HepG2 (cell line): ENCODE results near the gene GSK3A. TPM values are rescaled to one million over a fixed set of nuclear protein-coding genes. Genes with fewer than 3 reads are reported as not detected.
A peak's percentile ranks its signal among the peaks of the same experiment; 100 is the strongest.

Source experiments
- ATAC-seq: fragments of 200-7000 bp; cut with Tn5 transposase; 3 replicates; pipeline ENCODE4 v1.9.1; 2020; ENCODE audit warnings: mild to moderate bottlenecking, moderate library complexity
- BruUV-seq: library from RNA; stranded (reverse); fragments of 400-500 nt; replicated peaks from 2 replicates; lab custom pipeline; 2021; lab: Mats Ljungman, UMichigan
- CTCF ChIA-PET: fragments of 300-600 bp; formaldehyde crosslinking; extraction: SDS; loops from one replicate; lab custom pipeline; 2021; ENCODE audit warnings: low total read pairs, inconsistent platforms, low intra/inter-chr PET ratio; lab: Yijun Ruan, JAX
- POLR2A ChIA-PET: fragments of 350-600 bp; sonication (Branson Sonifier 250); formaldehyde crosslinking; loops from one replicate; lab custom pipeline; 2020; ENCODE audit warnings: antibody characterized with exemption, inconsistent platforms; lab: Yijun Ruan, JAX
- DNase-seq: peaks from one replicate; pipeline ENCODE4 v3.0.0-alpha.2; 2015; ENCODE audit warnings: low spot score
- FAIRE-seq: peaks from 3 replicates; lab custom pipeline; 2011; peaks lifted over from hg19 to GRCh38; lab: Jason Lieb, UNC
- H2AFZ ChIP-seq: one replicate; pipeline ENCODE4 v1.6.1; 2011; ENCODE audit warnings: low read length, inconsistent platforms
- H3K27ac ChIP-seq: fragments of 300-600 bp; 3 replicates; pipeline ENCODE4 v1.8.0; 2011; ENCODE audit warnings: mixed run types, mild to moderate bottlenecking, mixed read lengths, low read length, inconsistent platforms; ENCODE audit not compliant: insufficient read depth; ENCODE audit errors: extremely low read length
- H3K27me3 ChIP-seq, 2 experiments: fragments of 200-600 bp in 1 of 2; 2 replicates in 1 of 2; 3 replicates in 1 of 2; pipeline versions ENCODE4 v1.6.0 to v1.8.0; 2011; ENCODE audit warnings: low read length in 2 of 2, mild to moderate bottlenecking in 2 of 2, moderate library complexity in 2 of 2, inconsistent platforms in 1 of 2; ENCODE audit not compliant: insufficient read depth in 2 of 2, control insufficient read depth in 1 of 2
- H3K36me3 ChIP-seq, 2 experiments: fragments of 200-600 bp in 1 of 2; replicated peaks in 1 of 2; 2 replicates in 1 of 2; 3 replicates in 1 of 2; pipeline versions ENCODE4 v1.5.1 to v1.8.0; 2011; ENCODE audit warnings: low read length in 2 of 2, inconsistent platforms in 1 of 2; ENCODE audit not compliant: insufficient read depth in 2 of 2, control insufficient read depth in 1 of 2
- H3K4me1 ChIP-seq: 2 replicates; pipeline ENCODE4 v1.5.1; 2012; ENCODE audit warnings: low read length, inconsistent platforms; ENCODE audit not compliant: insufficient read depth
- H3K4me2 ChIP-seq: 2 replicates; pipeline ENCODE4 v1.6.0; 2011; ENCODE audit warnings: low read depth, low read length, inconsistent platforms
- H3K4me3 ChIP-seq, 3 experiments: fragments of 200-600 bp in 1 of 3; sonication (generic), shearing (Covaris generic) in 1 of 3; replicated peaks in 1 of 3; 2 replicates each; pipeline ENCODE4 v1.5.1; 2011 to 2016; ENCODE audit warnings: low read length in 3 of 3, inconsistent platforms in 2 of 3, low read depth in 2 of 3, mild to moderate bottlenecking in 2 of 3, control low read depth in 1 of 3, mixed read lengths in 1 of 3; ENCODE audit not compliant: insufficient read depth in 1 of 3
- H3K79me2 ChIP-seq: one replicate; pipeline ENCODE4 v1.6.1; 2011; ENCODE audit warnings: low read length, inconsistent platforms; ENCODE audit not compliant: insufficient read depth
- H3K9ac ChIP-seq: 2 replicates; pipeline ENCODE4 v1.6.0; 2011; ENCODE audit warnings: mild to moderate bottlenecking, low read depth, low read length, inconsistent platforms; ENCODE audit not compliant: insufficient read depth
- H3K9me3 ChIP-seq: 2 replicates; pipeline ENCODE4 v1.5.1; 2012; ENCODE audit warnings: mild to moderate bottlenecking, low read length
- H4K20me1 ChIP-seq: 2 replicates; pipeline ENCODE4 v1.6.0; 2011; ENCODE audit warnings: inconsistent platforms, mild to moderate bottlenecking, low read length, moderate library complexity; ENCODE audit not compliant: insufficient read depth
- ELF3 ChIP-seq: IDR thresholded peaks from 2 replicates; pipeline ENCODE4 v1.6.1; 2016; ENCODE audit warnings: missing genetic modification reagents, missing compliant biosample characterization
- FOXM1 ChIP-seq: sonication (generic); formaldehyde crosslinking; IDR thresholded peaks from 2 replicates; pipeline ENCODE4 v1.5.0; 2020; ENCODE audit warnings: missing genetic modification reagents
- GABPB1 ChIP-seq: IDR thresholded peaks from 2 replicates; pipeline ENCODE4 v1.6.1; 2016; ENCODE audit warnings: mild to moderate bottlenecking, missing genetic modification reagents, moderate library complexity, missing compliant biosample characterization
- HOMEZ ChIP-seq: IDR thresholded peaks from 2 replicates; pipeline ENCODE4 v1.6.1; 2016; ENCODE audit warnings: low read depth
- HOXA9 ChIP-seq: sonication (generic); formaldehyde crosslinking; IDR thresholded peaks from 2 replicates; pipeline ENCODE4 v1.8.1; 2022; ENCODE audit warnings: missing genetic modification reagents, mild to moderate bottlenecking, moderate library complexity, borderline replicate concordance
- IRF2 ChIP-seq: IDR thresholded peaks from 2 replicates; pipeline ENCODE4 v1.6.1; 2018; ENCODE audit warnings: missing genetic modification reagents, missing compliant biosample characterization
- KLF15 ChIP-seq: sonication (generic); formaldehyde crosslinking; IDR thresholded peaks from 2 replicates; pipeline ENCODE4 v1.8.1; 2023; ENCODE audit warnings: borderline replicate concordance, mild to moderate bottlenecking, inconsistent platforms, missing genetic modification reagents, mixed read lengths
- KLF16 ChIP-seq, 2 experiments: sonication (generic) in 1 of 2; formaldehyde crosslinking in 1 of 2; IDR thresholded peaks; 2 replicates each; pipeline versions ENCODE4 v1.6.1 to v1.8.0; 2016 to 2023; ENCODE audit warnings: missing genetic modification reagents in 2 of 2, missing compliant biosample characterization in 1 of 2
- MIXL1 ChIP-seq: IDR thresholded peaks from 2 replicates; pipeline ENCODE4 v1.6.1; 2016
- PCBP1 ChIP-seq: fragments of 200-400 bp; formaldehyde crosslinking; IDR thresholded peaks from 2 replicates; pipeline ENCODE4 v1.6.1; 2017; ENCODE audit warnings: mild to moderate bottlenecking, low read depth, low read length, borderline replicate concordance
- PHF5A ChIP-seq: IDR thresholded peaks from one replicate; pipeline ENCODE4 v1.6.1; 2018; ENCODE audit warnings: low read depth, missing genetic modification reagents; ENCODE audit not compliant: unreplicated experiment
- ZBTB7B ChIP-seq: sonication (generic); formaldehyde crosslinking; IDR thresholded peaks from 2 replicates; pipeline ENCODE4 v1.4.0; 2020; ENCODE audit warnings: missing genetic modification reagents
- ZFY ChIP-seq: sonication (generic); formaldehyde crosslinking; IDR thresholded peaks from 2 replicates; pipeline ENCODE4 v1.4.0; 2020; ENCODE audit warnings: missing genetic modification reagents
- ZNF12 ChIP-seq: sonication (generic); formaldehyde crosslinking; IDR thresholded peaks from 2 replicates; pipeline ENCODE4 v1.5.0; 2020; ENCODE audit warnings: missing genetic modification reagents
- ZNF598 ChIP-seq: sonication (generic); formaldehyde crosslinking; IDR thresholded peaks from 2 replicates; pipeline ENCODE4 v1.5.1; 2020; ENCODE audit warnings: mild to moderate bottlenecking, missing genetic modification reagents, borderline replicate concordance
- ZNF670 ChIP-seq: sonication (generic); formaldehyde crosslinking; IDR thresholded peaks from 2 replicates; pipeline ENCODE4 v1.8.0; 2022; ENCODE audit warnings: mild to moderate bottlenecking, missing genetic modification reagents, borderline replicate concordance
- ZNF747 ChIP-seq: sonication (generic); formaldehyde crosslinking; IDR thresholded peaks from 2 replicates; pipeline ENCODE4 v1.8.1; 2023; ENCODE audit warnings: missing genetic modification reagents, mild to moderate bottlenecking, borderline replicate concordance
- ZNF749 ChIP-seq: sonication (generic); formaldehyde crosslinking; IDR thresholded peaks from 2 replicates; pipeline ENCODE4 v1.8.0; 2022; ENCODE audit warnings: mild to moderate bottlenecking, missing genetic modification reagents, moderate library complexity, borderline replicate concordance
- WGBS: methylation state at CpG from one replicate; pipeline ENCODE4 v1.1.6; 2017; ENCODE audit warnings: low lambda C conversion rate; 5-methylcytosine and 5-hydroxymethylcytosine counted together
- in situ Hi-C: cut with HindIII; loops from 2 replicates; pipeline ENCODE4 v1.10.0; 2017; ENCODE audit warnings: low pct_unique_long_range_greater_than_20kb; ENCODE audit not compliant: extremely low pct_ligation_motif_present
- intact Hi-C: fragments of 100-400 bp; cut with micrococcal nuclease; formaldehyde crosslinking; loops from one replicate; pipeline ENCODE4 v1.10.0; 2022; ENCODE audit not compliant: unreplicated experiment
- polyA plus RNA-seq, 8 experiments: library from polyadenylated mRNA; depleted of rRNA in 3 of 8; stranded (reverse) in 7 of 8; unstranded in 1 of 8; fragments of >200 nt; fragmentation: Illumina TruSeq in 4 of 8; extraction: Trizol in 4 of 8; gene quantifications; 2 replicates each; pipeline versions ENCODE4 v1.2.1 to v1.2.3, GENCODE V29; 2011 to 2016; ENCODE audit warnings: low read depth in 4 of 8, missing spikeins in 1 of 8, mixed read lengths in 1 of 8; ENCODE audit not compliant: insufficient read depth in 1 of 8
- total RNA-seq, 5 experiments: library from RNA; depleted of rRNA; stranded (reverse); fragments of >200 nt; fragmentation: Illumina TruSeq; extraction: Trizol; gene quantifications; 2 replicates each; pipeline ENCODE4 v1.2.3, GENCODE V29; 2016; ENCODE audit warnings: low read depth in 1 of 5
- TF ChIP-seq, protein P1 (sequence below): IDR thresholded peaks from 2 replicates; pipeline ENCODE4 v1.6.1; 2016; ENCODE audit warnings: missing genetic modification reagents, missing compliant biosample characterization
- TF ChIP-seq, protein P2 (sequence below): sonication (generic); formaldehyde crosslinking; IDR thresholded peaks from 2 replicates; pipeline ENCODE4 v1.4.0; 2020; ENCODE audit warnings: missing genetic modification reagents

GSK3A gene
- total and polyA plus RNA-seq, 2 of the 13 experiments (the other 11 are each of a cell fraction or from before 2014, with no cell fraction given) = 16.9 to 52.5 TPM

DNA sequence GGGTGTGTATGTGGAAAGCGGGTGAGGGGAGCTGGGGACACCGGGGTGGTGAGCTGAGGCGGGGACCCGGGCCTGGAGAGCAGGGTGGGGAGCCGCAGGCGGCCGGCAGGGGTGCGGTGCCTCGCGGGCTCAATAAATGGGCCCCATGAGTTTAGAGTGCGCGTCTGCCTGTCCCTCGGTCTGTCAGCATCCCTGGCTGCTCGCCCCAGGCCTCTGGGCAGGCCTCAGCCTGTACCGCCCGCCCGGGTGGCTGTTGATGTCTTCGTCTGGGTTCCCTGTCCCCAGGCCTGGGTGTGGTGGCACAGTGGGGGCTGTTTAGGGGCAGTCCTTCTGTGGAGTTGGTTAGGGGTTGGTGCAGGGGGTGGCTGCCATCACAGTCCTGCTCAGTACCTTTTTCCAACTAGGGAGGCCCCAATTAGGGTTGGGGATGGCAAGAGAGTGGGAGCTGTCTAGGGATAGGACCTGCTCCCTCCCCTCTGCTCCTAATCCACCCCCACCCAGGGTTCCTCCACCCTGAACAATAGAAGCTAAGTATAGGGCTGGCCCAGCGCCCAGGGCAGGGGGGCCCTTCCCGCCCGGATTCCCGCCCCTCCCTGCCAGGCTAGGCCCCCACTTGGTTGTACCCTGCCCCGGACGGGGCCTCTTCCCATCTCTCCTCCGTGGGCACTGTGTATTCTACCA is 38.9 kb upstream of the GSK3A start (continued):
- TF ChIP-seq GABPB1 (CRISPR knock-in tag) (peak; percentile 25; the same call in 1 of the 2 replicates), ZNF12 (CRISPR knock-in tag) (0 out of 2 replicates have a peak, but pooled peaks have one; percentile 0), ZBTB7B (no peak), ZFY (CRISPR knock-in tag) (peak; percentile 45), ZNF598 (CRISPR knock-in tag) (no peak)
- TF ChIP-seq, protein P1, sequence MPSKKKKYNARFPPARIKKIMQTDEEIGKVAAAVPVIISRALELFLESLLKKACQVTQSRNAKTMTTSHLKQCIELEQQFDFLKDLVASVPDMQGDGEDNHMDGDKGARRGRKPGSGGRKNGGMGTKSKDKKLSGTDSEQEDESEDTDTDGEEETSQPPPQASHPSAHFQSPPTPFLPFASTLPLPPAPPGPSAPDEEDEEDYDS (CRISPR knock-in tag) = no peak
- TF ChIP-seq, all 625 proteins: peak for 55

GRCh38 chr19:42280815-42281145 is 38.4 kb upstream of the GSK3A start:
- WGBS = under 1% methylated on average over 16 of the region's 20 CpGs
- Histone ChIP-seq H3K9me3 (no peaks in the 10 kb centered on the region), H3K9ac (peak overlapping the region; percentile 73), H3K4me2 (peak overlapping the region; percentile 86), H3K4me1 (peaks cover 63% of the 10 kb centered on the region), H3K4me3 (peak overlapping the region; percentile 70 to 83 (median 73)), H3K27ac (peak overlapping the region; percentile 72), H3K36me3 (no peaks in the 10 kb centered on the region; a peak in 1 of 5 replicates), H4K20me1 (peaks cover 11% of the 10 kb centered on the region; the same call in 1 of the 2 replicates), H3K27me3 (no peaks in the 10 kb centered on the region; a peak in 1 of 5 replicates), H2AFZ (no peak overlapping the region), H3K79me2 (peaks cover 24% of the 10 kb centered on the region)
- FAIRE-seq (no peak), ATAC-seq (no peak; the same call in 2 of the 3 replicates), DNase-seq (no peak)
- intact Hi-C loops = loop anchor here (1.0 kb wide), 1 partner anchor 11 kb away; the partner anchor contains the start of gene CIC
- ChIA-PET CTCF (interaction anchor here (1.8 to 1.9 kb wide), 2 partner anchors 10 to 35 kb away, joined by 5 to 7 read pairs; no protein-coding TSS in a partner anchor), POLR2A (interaction anchor here (0.8 to 7.4 kb wide), 6 partner anchors 11 to 60 kb away, joined by 3 to 117 read pairs (median 20); partner anchors contain the start of genes CIC, ERF, GSK3A and ZNF526)
- in situ Hi-C loops = no loop called here
- TF ChIP-seq, protein P2, sequence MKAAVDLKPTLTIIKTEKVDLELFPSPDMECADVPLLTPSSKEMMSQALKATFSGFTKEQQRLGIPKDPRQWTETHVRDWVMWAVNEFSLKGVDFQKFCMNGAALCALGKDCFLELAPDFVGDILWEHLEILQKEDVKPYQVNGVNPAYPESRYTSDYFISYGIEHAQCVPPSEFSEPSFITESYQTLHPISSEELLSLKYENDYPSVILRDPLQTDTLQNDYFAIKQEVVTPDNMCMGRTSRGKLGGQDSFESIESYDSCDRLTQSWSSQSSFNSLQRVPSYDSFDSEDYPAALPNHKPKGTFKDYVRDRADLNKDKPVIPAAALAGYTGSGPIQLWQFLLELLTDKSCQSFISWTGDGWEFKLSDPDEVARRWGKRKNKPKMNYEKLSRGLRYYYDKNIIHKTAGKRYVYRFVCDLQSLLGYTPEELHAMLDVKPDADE (CRISPR knock-in tag) = no peak
- TF ChIP-seq PHF5A (no peak), KLF16 (CRISPR knock-in tag; IDR thresholded peaks at IDR 0.05) (no peak), IRF2 (no peak), ZNF747 (CRISPR knock-in tag) (no peak), FOXM1 (CRISPR knock-in tag) (no peak), PCBP1 (0 out of 2 replicates have a peak, but pooled peaks have one; percentile 13), ZNF749 (CRISPR knock-in tag) (0 out of 2 replicates have a peak, but pooled peaks have one; percentile 7), ZNF670 (CRISPR knock-in tag) (no peak), MIXL1 (CRISPR knock-in tag) (no peak), HOMEZ (CRISPR knock-in tag) (no peak), HOXA9 (CRISPR knock-in tag) (0 out of 2 replicates have a peak, but pooled peaks have one; percentile 9), ELF3 (no peak), KLF15 (CRISPR knock-in tag) (no peak)
- no TSS peak for BruUV-seq
